CD4-positive, alpha-beta memory T cell (primary cell): Measurements from ENCODE around the gene IL1RL1. TPM values are rescaled to one million over a fixed set of nuclear protein-coding genes. Genes with fewer than 3 reads are reported as not detected.
A peak's percentile ranks its signal among the peaks of the same experiment; 100 is the strongest.

ENCODE experiments used
- CTCF ChIA-PET: fragments of 350-600 bp; sonication (Branson Sonifier 250); formaldehyde crosslinking; loops from one replicate; lab custom pipeline; 2021; ENCODE audit warnings: inconsistent platforms; ENCODE audit not compliant: partially characterized antibody; lab: Charles Lee
- POLR2A ChIA-PET: fragments of 350-600 bp; sonication (Branson Sonifier 250); formaldehyde crosslinking; loops from one replicate; lab custom pipeline; 2021; ENCODE audit not compliant: partially characterized antibody; lab: Charles Lee
- DNase-seq, 5 donors: peaks; one replicate each; pipeline versions ENCODE4 v3.0.0 to v3.0.0-alpha.2; 2020 to 2022; ENCODE audit warnings: mixed read lengths in 1 of 5
- H3K27ac ChIP-seq: one replicate; pipeline ENCODE4 v1.7.0; 2013; ENCODE audit warnings: low read depth, low read length
- H3K27me3 ChIP-seq: 2 replicates; pipeline ENCODE4 v1.7.0; 2013; ENCODE audit warnings: mild to moderate bottlenecking, low read length, moderate library complexity; ENCODE audit not compliant: insufficient read depth
- H3K36me3 ChIP-seq: 2 replicates; pipeline ENCODE4 v1.7.0; 2013; ENCODE audit warnings: mild to moderate bottlenecking, low read length, moderate library complexity; ENCODE audit not compliant: insufficient read depth
- H3K4me1 ChIP-seq: 2 replicates; pipeline ENCODE4 v1.7.0; 2013; ENCODE audit warnings: mild to moderate bottlenecking, low read length, moderate library complexity; ENCODE audit not compliant: insufficient read depth
- H3K4me3 ChIP-seq, 2 donors: one replicate each; pipeline ENCODE4 v1.7.0; 2013; ENCODE audit warnings: low read length in 2 of 2, mild to moderate bottlenecking in 1 of 2
- H3K9me3 ChIP-seq, 2 donors: one replicate each; pipeline ENCODE4 v1.7.0; 2013; ENCODE audit warnings: low read length in 2 of 2, control low read depth in 1 of 2; ENCODE audit not compliant: control insufficient read depth in 1 of 2
- H3K27ac Mint-ChIP-seq, 7 donors: one replicate each; pipeline ENCODE4 v1.8.0; 2020 to 2021; ENCODE audit warnings: mixed read lengths in 7 of 7, mild to moderate bottlenecking in 6 of 7, inconsistent platforms in 3 of 7, moderate library complexity in 3 of 7
- H3K27me3 Mint-ChIP-seq, 2 donors: one replicate each; pipeline ENCODE4 v1.8.0; 2020 to 2021; ENCODE audit warnings: mixed read lengths in 2 of 2
- H3K36me3 Mint-ChIP-seq, 2 donors: one replicate each; pipeline ENCODE4 v1.8.0; 2020 to 2021; ENCODE audit warnings: mixed read lengths in 2 of 2, inconsistent platforms in 1 of 2, mild to moderate bottlenecking in 1 of 2
- H3K4me1 Mint-ChIP-seq, 4 donors: one replicate each; pipeline ENCODE4 v1.8.0; 2020 to 2021; ENCODE audit warnings: mixed read lengths in 4 of 4, mild to moderate bottlenecking in 1 of 4
- H3K4me3 Mint-ChIP-seq, 8 donors: one replicate each; pipeline ENCODE4 v1.8.0; 2020 to 2021; ENCODE audit warnings: mixed read lengths in 8 of 8, mild to moderate bottlenecking in 7 of 8, moderate library complexity in 6 of 8, inconsistent platforms in 3 of 8
- H3K9me3 Mint-ChIP-seq, 8 donors: one replicate each; pipeline ENCODE4 v1.8.0; 2020 to 2021; ENCODE audit warnings: mixed read lengths in 8 of 8, mild to moderate bottlenecking in 5 of 8, inconsistent platforms in 3 of 8, moderate library complexity in 1 of 8
- intact Hi-C: fragments of 100-400 bp; cut with micrococcal nuclease; formaldehyde crosslinking; loops from one replicate; pipeline ENCODE4 v1.15.1; 2023
- polyA plus RNA-seq, 2 donors: library from polyadenylated mRNA; unstranded; fragments of 300-500 nt; fragmentation: Illumina TruSeq; gene quantifications; one replicate each; pipeline ENCODE4 v1.2.3, GENCODE V29; 2021
- total RNA-seq, 2 experiments: library from RNA; stranded (reverse); gene quantifications; one replicate each; pipeline ENCODE4 v1.2.3, GENCODE V29; 2021

IL1RL1 gene
- total and polyA plus RNA-seq, 4 experiments from 2014 or later, result 0.26 to 0.33 (median 0.29) TPM; not detected in 1

DNA sequence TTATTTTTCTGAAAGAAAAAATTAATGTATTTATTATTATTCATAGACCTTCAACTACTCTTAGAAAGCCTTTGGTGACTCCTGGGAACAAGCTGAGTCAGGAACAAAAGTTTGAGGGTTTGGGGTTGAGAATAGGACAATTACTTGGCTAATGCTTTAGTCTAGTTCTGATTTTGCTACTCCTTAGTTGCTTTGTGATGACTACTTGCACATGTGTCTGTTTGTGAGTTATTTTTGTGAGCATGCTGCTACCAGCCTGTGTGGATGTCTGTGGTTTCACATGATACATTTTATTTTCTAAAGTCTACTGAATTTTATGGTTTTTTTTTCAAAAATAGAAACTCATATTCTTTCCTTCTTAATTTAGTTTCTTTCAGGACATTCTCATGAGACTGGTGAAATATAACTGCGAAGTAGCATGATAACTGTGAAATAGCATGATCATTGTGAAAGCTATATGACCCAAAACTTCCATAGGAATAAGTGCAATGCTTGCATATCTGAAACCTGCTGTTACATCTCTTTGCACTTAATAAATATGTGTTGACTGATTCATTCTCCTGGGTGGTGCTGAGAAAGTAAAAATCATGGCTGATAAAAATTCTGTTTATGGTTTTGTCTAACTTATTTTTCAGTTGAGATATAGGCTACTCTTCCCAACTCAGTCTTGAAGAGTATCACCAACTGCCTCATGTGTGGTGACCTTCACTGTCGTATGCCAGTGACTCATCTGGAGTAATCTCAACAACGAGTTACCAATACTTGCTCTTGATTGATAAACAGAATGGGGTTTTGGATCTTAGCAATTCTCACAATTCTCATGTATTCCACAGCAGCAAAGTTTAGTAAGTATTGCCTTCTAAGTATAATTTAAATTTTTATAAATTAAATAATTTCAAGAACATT is 26.4 kb downstream of the IL1RL1 start:
- peaks cover 0 to under 1% of the 10 kb centered on the region in 2 donors for H3K27me3 Mint-ChIP-seq
- H3K27me3 ChIP-seq, result no peaks in the 10 kb centered on the region
- no peak overlapping the region for H3K4me3 Mint-ChIP-seq
- peaks cover 0 to 2% (median 0%) of the 10 kb centered on the region in 4 donors for H3K4me1 Mint-ChIP-seq
- intact Hi-C loops, result no loop called here
- no peaks in the 10 kb centered on the region for H3K4me1 ChIP-seq
- H3K4me3 ChIP-seq, result no peak overlapping the region
- ChIA-PET POLR2A (no interaction called here), CTCF (no interaction called here)
- peaks cover 0 to 1% (median 0%) of the 10 kb centered on the region in 8 donors for H3K9me3 Mint-ChIP-seq
- H3K27ac Mint-ChIP-seq, result peak overlapping the region in 1 of 7 donors; percentile 11
- no peaks in the 10 kb centered on the region for H3K9me3 ChIP-seq
- no peaks in the 10 kb centered on the region for H3K36me3 Mint-ChIP-seq
- H3K36me3 ChIP-seq, result no peaks in the 10 kb centered on the region
- no peak overlapping the region for H3K27ac ChIP-seq
- DNase-seq, result no peak

GRCh38 chr2:102340778-102341177 is 29.4 kb downstream of the IL1RL1 start:
- Histone ChIP-seq H3K4me3 (no peak overlapping the region), H3K9me3 (no peaks in the 10 kb centered on the region), H3K27me3 (no peaks in the 10 kb centered on the region), H3K4me1 (no peaks in the 10 kb centered on the region), H3K36me3 (no peaks in the 10 kb centered on the region), H3K27ac (no peak overlapping the region)
- H3K27ac Mint-ChIP-seq, result no peak overlapping the region
- H3K4me3 Mint-ChIP-seq, result no peak overlapping the region
- peaks cover 0 to 2% (median 0%) of the 10 kb centered on the region in 4 donors for H3K4me1 Mint-ChIP-seq
- ChIA-PET POLR2A (no interaction called here), CTCF (interaction anchor here (0.9 to 2.8 kb wide), 2 partner anchors 17 to 100 kb away, joined by 3 to 6 read pairs; no protein-coding TSS in a partner anchor)
- no peak for DNase-seq
- intact Hi-C loops, result no loop called here
- no peaks in the 10 kb centered on the region for H3K9me3 Mint-ChIP-seq
- no peaks in the 10 kb centered on the region for H3K27me3 Mint-ChIP-seq
- H3K36me3 Mint-ChIP-seq, result no peaks in the 10 kb centered on the region

GRCh38 chr2:102342888-102343287 is 31.5 kb downstream of the IL1RL1 start:
- no peak for DNase-seq
- Histone ChIP-seq H3K4me1 (no peaks in the 10 kb centered on the region), H3K27ac (no peak overlapping the region), H3K27me3 (no peaks in the 10 kb centered on the region), H3K9me3 (no peaks in the 10 kb centered on the region), H3K4me3 (no peak overlapping the region), H3K36me3 (no peaks in the 10 kb centered on the region)
- intact Hi-C loops, result no loop called here
- Mint-ChIP-seq H3K4me3 (no peak overlapping the region), H3K36me3 (no peaks in the 10 kb centered on the region), H3K9me3 (no peaks in the 10 kb centered on the region), H3K27me3 (no peaks in the 10 kb centered on the region), H3K4me1 (no peaks in the 10 kb centered on the region), H3K27ac (no peak overlapping the region)
- CTCF ChIA-PET, result interaction anchor here (1.0 to 2.8 kb wide), 3 partner anchors 15 to 102 kb away, joined by 3 to 6 read pairs (median 3); no protein-coding TSS in a partner anchor
- POLR2A ChIA-PET, result no interaction called here

GRCh38 chr2:102344397-102344796 is 33.0 kb downstream of the IL1RL1 start:
- Histone ChIP-seq H3K4me1 (no peaks in the 10 kb centered on the region), H3K9me3 (no peaks in the 10 kb centered on the region), H3K4me3 (no peak overlapping the region), H3K27me3 (no peaks in the 10 kb centered on the region), H3K36me3 (no peaks in the 10 kb centered on the region), H3K27ac (no peak overlapping the region)
- Mint-ChIP-seq H3K4me3 (no peak overlapping the region), H3K4me1 (no peaks in the 10 kb centered on the region), H3K9me3 (no peaks in the 10 kb centered on the region), H3K36me3 (no peaks in the 10 kb centered on the region), H3K27me3 (no peaks in the 10 kb centered on the region), H3K27ac (no peak overlapping the region)
- no peak for DNase-seq
- intact Hi-C loops, result no loop called here
- ChIA-PET CTCF (no interaction called here), POLR2A (no interaction called here)

GRCh38 chr2:102345329-102345920 is 34.1 kb downstream of the IL1RL1 start:
- ChIA-PET CTCF (no interaction called here), POLR2A (no interaction called here)
- H3K4me1 Mint-ChIP-seq, result no peaks in the 10 kb centered on the region
- Histone ChIP-seq H3K27ac (no peak overlapping the region), H3K4me3 (no peak overlapping the region), H3K4me1 (no peaks in the 10 kb centered on the region), H3K27me3 (no peaks in the 10 kb centered on the region), H3K36me3 (no peaks in the 10 kb centered on the region), H3K9me3 (no peaks in the 10 kb centered on the region)
- intact Hi-C loops, result no loop called here
- H3K36me3 Mint-ChIP-seq, result no peaks in the 10 kb centered on the region
- H3K4me3 Mint-ChIP-seq, result no peak overlapping the region
- H3K27me3 Mint-ChIP-seq, result no peaks in the 10 kb centered on the region
- DNase-seq, result no peak
- no peak overlapping the region for H3K27ac Mint-ChIP-seq
- no peaks in the 10 kb centered on the region for H3K9me3 Mint-ChIP-seq

DNA sequence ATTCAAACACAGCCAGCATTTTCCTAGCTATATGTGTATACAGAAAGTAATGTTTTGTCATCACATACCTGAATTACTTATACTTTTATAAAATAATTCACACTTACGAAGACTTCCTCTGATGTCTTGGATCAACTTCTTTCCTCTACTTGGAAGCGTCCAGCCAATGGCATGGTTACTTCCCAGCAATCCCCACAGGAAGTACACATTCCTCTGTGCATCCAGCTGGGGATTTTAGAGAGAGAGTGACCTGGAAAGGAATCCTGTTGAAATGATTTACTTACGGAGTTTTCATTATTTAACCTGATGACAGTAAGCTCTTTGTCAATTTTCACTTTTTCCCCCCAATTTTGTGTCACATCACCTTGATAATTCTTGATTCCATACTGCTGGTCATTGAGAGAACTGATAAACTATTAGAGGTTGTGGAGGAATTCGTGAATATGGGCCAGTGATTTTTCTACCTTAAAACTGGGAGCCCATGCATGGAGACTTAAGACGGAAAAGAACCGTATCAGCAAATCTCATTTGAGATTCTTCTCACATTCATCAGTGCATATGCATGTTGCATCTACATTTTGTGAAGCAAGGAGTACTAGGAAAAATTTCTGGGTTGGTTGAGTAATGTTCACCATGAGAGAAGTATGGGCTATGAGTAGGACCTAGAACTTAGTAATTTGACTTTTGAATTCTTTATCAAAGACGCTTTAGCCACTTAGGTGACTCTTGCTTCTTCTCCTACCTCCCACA is 35.2 kb downstream of the IL1RL1 start:
- ChIA-PET POLR2A (no interaction called here), CTCF (no interaction called here)
- no peak overlapping the region for H3K4me3 Mint-ChIP-seq
- Histone ChIP-seq H3K27ac (no peak overlapping the region), H3K9me3 (no peaks in the 10 kb centered on the region), H3K4me1 (no peaks in the 10 kb centered on the region), H3K4me3 (no peak overlapping the region), H3K27me3 (no peaks in the 10 kb centered on the region), H3K36me3 (no peaks in the 10 kb centered on the region)
- H3K9me3 Mint-ChIP-seq, result no peaks in the 10 kb centered on the region
- intact Hi-C loops, result no loop called here
- H3K27ac Mint-ChIP-seq, result no peak overlapping the region
- no peaks in the 10 kb centered on the region for H3K36me3 Mint-ChIP-seq
- H3K27me3 Mint-ChIP-seq, result no peaks in the 10 kb centered on the region
- no peak for DNase-seq
- no peaks in the 10 kb centered on the region for H3K4me1 Mint-ChIP-seq
